Sciatic nerve (tissue), 2 donors: ENCODE measurements around the gene GAL3ST2. TPM values are rescaled to one million over a fixed set of nuclear protein-coding genes. Genes with fewer than 3 reads are reported as not detected.
"Not testable (repeated sequence)": the region's sequence is repeated elsewhere in the genome, so short reads cannot be mapped to it uniquely, and the experiment has no call there.

ENCODE experiments used
- ATAC-seq: fragments of 200-7000 bp; cut with Tn5 transposase; one replicate; pipeline ENCODE4 v1.9.1; 2020; ENCODE audit warnings: mild to moderate bottlenecking, moderate library complexity
- DNase-seq: peaks from one replicate; pipeline ENCODE4 v3.0.0-alpha.2; 2020; ENCODE audit warnings: low spot score
- intact Hi-C: fragments of 100-400 bp; cut with DNase I; formaldehyde crosslinking; loops from one replicate; pipeline ENCODE4 v1.14.2; 2022
- total RNA-seq: library from RNA; stranded (reverse); fragmentation: NEBNext Ultra II Directional; extraction: Animal tissue kit (Norgen Biotek cat#: 25700); gene quantifications from one replicate; pipeline ENCODE4 v1.2.1, GENCODE V29; 2021
- donor health status: DM: no; HTN: no; CAD: no.
- donor health status: DM: no; HTN: no; CAD: no.

The GAL3ST2 gene
- total RNA-seq, 1 donor from 2014 or later = not detected

DNA sequence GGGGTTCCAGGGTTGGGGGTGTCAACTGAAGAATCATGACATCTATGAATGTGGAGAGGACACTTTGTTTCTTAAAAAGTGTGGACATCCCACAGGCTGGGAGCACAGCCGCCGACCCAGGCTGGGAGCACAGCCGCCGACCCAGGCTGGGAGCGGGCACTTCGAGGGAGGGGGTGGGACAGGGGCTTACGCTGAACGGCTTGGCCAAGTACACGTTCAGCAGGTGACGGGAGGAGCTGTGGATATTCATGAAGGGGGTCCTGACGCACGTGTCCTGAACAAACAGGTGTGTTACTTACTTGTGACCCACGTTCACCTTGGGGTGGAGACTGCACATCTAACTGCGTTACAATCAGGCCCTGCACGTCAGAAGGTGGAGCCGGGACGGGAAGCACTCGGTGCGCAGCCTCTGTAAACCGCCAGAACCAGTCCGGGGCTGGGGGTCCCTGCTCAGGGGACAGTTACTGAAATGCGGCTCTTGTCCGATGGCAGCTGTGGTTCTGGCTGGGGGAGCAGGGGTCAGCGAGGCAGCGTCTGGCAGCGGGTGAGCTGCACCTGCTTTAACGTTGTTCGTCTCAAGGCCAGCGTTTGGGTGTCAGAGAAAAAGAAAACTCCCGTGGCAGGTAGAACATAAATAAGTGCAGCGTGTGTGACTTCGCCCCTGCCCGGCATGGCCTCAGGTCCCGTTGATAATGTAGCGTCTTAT, 23.7 kb downstream of the GAL3ST2 start:
- ATAC-seq, DNase-seq, intact Hi-C loops: not testable (repeated sequence)

DNA sequence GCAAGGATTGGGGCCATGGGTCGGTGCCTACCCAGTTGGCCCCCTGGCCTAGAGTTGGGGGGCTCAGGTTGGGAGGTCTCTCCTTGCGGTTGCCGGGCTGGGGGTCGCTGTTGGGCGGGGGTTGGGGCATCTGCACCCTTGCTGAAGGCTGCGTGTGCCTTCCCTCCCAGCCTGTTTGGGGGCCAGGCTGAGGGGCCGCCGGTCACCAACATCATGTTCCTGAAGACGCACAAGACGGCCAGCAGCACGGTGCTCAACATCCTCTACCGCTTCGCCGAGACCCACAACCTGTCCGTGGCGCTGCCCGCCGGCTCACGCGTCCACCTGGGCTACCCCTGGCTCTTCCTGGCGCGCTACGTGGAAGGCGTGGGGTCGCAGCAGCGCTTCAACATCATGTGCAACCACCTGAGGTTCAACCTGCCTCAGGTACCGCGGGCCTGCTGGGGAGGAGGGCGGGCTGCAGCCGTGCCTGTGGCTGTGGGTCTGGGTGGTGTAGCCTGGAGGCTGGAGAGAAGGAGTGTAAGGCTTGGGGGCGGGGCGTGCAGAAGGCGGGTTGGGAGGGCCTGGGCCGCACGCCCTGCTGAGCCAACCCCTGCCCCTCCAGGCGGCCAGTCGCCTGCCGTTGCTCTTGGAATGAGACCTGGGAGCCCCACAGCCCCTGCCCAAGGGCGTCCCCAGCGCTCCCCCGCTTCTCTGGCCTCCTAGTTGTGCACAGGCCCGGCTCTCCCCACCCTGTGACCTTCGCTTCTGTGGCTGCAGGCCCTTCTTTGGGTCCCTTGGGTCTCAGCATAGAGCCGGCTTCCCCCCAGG, 25.2 kb downstream of the GAL3ST2 start:
- ATAC-seq = no peak
- intact Hi-C loops = no loop called here

GRCh38 chr2:241802421-241803318, 26.0 kb downstream of the GAL3ST2 start:
- intact Hi-C loops = no loop called here
- DNase-seq (peak; percentile 47), ATAC-seq (no peak)

More for the DNA sequence above, 25.2 kb downstream of the GAL3ST2 start:
- peak; percentile 55 for DNase-seq

DNA sequence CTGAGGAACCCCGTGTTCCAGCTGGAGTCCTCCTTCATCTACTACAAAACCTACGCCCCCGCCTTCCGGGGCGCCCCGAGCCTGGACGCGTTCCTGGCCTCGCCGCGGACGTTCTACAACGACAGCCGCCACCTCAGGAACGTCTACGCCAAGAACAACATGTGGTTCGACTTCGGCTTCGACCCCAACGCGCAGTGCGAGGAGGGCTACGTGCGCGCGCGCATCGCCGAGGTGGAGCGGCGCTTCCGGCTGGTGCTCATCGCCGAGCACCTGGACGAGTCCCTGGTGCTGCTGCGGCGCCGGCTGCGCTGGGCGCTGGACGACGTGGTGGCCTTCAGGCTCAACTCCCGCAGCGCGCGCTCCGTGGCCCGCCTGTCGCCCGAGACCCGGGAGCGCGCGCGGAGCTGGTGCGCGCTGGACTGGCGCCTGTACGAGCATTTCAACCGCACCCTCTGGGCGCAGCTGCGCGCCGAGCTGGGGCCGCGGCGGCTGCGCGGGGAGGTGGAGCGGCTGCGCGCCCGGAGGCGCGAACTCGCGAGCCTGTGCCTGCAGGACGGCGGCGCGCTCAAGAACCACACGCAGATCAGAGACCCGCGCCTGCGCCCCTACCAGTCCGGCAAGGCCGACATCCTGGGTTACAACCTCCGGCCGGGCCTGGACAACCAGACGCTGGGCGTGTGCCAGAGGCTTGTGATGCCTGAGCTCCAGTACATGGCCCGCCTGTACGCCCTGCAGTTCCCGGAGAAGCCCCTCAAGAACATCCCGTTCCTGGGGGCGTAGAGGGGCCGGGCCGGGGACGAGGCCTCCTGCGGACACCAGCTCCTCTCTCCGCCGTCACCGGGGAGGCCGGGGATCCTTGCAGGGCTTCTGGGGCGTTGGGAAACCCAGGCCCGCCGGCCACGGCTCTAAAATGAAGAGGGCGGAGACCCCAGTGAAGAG, 27.0 kb downstream of the GAL3ST2 start:
- peak; percentile 70 for ATAC-seq
- intact Hi-C loops = no loop called here
- DNase-seq = peak; percentile 69

DNA sequence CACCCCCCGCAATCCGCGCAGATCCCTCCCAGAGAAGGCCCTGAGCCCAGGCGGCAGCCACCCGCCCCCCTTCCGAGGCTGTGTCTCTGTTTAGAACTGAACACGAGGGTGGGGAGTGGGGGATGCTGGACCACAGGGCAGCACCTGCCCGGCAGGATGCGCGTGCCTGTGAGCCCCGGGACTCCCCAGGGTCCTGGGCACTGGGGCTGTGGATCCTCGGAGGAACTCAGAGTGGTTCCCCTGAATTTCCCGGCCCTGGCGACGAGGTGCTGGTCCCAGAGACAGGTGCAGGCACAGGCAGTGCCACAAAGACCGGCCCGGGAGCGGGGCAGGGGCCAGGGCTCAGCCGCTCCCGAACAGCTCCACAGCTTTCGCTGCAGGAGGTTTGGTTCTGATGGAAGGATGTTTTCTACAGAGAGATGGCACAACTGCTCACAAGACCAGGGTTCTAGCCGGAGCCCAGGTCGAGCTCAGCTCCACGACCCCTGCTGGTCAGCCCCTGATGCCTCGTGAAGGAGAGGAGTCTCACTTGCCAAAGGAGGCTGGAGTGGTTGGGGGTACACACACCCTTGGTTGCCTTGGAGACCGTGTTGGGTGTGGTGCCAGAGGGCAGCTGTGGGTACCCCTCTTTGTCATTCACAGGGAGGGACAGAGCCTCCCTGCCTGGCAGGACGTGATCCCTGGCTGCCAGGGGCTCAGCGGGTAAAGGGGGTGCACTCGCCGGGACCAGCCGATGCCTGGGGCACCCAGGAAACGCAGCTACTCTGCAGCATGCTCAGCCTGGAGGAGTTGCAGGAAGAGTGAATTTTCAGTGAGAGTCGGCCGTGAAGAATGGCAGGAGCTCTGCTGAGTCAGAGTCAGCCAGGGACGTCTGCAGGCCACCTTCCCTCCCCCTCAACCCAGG, 28.0 kb downstream of the GAL3ST2 start:
- DNase-seq = peak; percentile 54
- intact Hi-C loops = no loop called here
- ATAC-seq = peak; percentile 24

DNA sequence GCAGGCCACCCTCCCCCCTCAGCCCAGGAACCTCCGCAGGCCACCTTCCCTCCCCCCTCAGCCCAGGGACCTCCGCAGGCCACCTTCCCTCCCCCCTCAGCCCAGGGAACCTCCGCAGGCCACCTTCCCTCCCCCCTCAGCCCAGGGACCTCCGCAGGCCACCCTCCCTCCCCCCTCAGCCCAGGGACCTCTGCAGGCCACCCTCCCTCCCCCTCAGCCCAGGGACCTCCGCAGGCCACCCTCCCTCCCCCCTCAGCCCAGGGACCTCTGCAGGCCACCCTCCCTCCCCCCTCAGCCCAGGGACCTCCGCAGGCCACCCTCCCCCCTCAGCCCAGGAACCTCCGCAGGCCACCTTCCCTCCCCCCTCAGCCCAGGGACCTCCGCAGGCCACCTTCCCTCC, 29.6 kb downstream of the GAL3ST2 start:
- ATAC-seq, DNase-seq, intact Hi-C loops: not testable (repeated sequence)

DNA sequence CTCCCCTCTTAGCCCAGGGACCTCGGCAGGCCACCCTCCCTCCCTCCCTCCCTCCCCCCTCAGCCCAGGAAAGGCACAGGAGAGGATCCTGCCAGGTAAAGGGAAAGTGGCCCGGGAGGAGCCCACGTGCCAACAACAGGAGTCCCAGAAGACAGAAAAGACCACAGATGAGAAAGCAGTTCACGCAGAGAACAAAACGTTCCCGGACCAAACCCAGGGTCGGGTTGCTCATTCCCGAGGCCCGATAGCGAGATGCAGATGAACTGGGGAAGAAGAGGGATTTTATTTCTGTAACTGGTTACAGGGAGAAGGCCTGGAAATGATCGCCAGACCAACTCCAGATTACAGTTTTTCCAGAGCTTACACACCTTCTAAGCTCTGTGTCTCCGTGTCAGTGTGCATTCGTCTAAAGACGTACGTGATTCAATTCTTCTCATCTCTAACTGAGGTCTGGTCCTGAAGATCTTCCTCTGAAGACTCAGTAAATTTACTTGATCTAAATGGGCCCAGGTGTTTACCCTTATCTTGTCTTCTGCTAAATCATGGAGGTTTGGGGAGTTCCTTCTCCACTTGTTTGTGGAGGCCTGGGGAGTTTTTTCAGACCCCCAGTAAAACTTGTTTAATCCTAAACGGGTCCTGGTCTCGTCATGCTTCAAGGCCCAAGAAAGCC, 31.6 kb downstream of the GAL3ST2 start:
- ATAC-seq (peak; percentile 26), DNase-seq (peak; percentile 51)

DNA sequence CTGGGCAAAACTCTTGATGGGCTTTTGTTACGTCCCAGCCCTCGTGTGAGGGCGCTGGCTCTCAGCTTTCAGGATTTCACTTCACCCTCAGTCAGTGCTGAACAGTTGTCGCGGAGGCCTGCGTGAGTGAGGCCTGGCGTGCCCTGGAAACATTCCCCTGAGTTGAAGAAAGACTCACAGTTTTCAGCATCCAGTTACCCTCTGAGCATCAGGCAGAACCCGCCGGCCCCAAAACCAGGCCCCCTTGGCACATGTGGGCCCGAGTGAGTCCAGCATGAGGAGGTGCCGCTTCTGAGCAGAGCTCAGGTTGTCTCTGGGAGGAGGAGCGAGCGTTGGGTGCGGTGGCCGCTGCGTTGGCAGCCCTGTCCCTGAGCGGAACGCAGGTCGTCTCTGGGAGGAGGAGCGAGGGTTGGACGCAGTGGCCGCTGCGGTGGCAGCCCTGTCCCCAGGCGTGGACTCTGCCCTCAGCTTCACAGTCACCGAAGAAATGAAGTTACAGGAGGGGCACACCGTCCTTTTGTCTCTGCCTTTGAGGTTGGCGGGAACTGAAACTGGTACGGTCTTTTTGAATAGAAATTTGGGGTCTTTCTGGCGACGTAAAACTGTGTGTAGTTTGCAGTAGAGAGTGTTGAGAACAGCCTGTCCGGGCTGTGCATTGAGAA, 32.2 kb downstream of the GAL3ST2 start, which contains the start of gene NEU4:
Gene NEU4, plus strand, starts transcription at position 473 of the 662 bp plus-strand sequence. CDS start 5,292 bp downstream, outside the sequence.
- DNase-seq (no peak), ATAC-seq (no peak)
- intact Hi-C loops = no loop called here

More for the DNA sequence above, 31.6 kb downstream of the GAL3ST2 start:
- intact Hi-C loops = no loop called here

DNA sequence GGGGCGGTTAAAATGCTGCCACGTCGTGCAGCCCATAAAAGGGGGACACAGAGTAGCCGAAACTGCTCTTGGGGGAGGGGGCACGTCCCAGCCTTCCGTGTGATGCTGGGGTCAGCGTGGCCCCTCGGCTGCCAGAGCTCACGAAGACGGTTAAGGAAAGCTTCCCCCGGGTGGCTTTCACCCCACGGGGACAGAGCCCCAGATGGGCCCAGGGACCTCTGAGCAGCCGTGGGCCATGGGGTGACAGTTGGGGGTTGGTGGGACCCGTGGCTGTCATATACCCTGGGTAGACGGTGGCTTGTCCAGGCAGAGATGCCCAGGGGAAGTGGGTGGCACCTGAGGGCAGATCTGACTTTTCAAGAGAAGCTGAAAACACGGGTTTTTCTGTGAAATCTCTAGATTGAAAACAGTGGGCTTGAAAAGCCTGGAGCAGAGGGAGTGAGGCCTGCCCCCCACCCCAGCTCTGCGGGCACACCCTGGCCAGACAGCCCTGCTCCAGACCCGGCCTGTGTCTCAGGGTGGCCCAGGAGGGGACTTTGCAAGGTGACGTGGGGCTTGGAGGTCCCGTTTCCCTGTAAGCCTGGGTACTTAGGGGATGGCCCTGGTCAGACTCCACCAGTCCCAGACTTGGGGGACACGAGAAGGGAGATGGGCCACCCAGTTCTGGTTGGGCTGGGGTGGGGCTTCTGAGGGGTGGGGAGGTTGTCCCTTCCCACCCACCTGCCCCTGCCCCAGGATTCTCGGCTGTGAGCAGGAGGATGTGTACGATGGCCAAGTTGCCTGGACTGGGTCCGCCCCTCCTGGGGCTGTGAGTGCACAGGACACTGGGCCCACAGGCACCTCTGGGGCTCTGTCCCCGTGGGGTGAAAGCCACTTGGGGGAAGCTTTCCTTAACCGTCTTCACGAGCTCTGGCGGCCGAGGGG, 33.0 kb downstream of the GAL3ST2 start:
- DNase-seq (no peak), ATAC-seq (no peak)
- intact Hi-C loops = no loop called here

GRCh38 chr2:241810307-241811200, 33.9 kb downstream of the GAL3ST2 start:
- ATAC-seq (peak; percentile 39), DNase-seq (peak; percentile 47)
- intact Hi-C loops = no loop called here

DNA sequence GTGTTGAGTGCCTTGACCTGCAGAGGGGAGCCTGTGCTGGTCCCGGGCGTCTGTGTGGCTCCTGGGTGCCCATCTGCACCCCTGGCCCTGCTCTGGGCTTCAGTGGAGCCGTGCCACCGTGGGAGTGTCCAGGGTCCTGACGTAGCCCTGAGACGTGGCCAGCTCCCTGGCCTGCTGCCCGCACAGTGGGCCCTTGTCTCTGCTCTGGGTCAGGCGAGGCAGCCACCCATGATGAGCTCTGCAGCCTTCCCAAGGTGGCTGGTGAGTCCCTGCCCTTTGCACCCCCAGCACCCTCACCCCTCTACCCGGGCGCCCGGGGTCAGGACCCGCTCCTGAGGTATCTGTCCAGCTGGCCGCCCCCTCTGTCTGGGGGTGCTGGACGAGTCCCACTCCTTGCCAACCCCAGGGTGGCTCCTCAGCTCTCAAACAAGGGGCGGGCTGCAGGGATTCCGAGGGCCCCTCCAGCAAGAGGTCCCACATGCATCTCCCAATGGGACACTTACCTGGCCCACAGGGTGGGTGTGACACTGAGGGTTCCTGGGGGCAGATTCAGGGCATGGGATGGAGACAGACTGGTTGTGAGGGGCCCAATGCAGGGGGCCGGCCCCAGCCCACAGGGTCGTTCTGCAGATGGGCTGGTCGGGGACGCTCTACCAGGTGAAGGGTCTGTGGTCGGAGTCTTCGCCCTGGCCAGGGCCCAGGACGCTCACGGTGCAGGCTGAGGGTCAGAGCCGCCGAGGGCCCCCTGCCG, 34.8 kb downstream of the GAL3ST2 start:
- DNase-seq (peak; percentile 57), ATAC-seq (peak; percentile 59)
- intact Hi-C loops = no loop called here

DNA sequence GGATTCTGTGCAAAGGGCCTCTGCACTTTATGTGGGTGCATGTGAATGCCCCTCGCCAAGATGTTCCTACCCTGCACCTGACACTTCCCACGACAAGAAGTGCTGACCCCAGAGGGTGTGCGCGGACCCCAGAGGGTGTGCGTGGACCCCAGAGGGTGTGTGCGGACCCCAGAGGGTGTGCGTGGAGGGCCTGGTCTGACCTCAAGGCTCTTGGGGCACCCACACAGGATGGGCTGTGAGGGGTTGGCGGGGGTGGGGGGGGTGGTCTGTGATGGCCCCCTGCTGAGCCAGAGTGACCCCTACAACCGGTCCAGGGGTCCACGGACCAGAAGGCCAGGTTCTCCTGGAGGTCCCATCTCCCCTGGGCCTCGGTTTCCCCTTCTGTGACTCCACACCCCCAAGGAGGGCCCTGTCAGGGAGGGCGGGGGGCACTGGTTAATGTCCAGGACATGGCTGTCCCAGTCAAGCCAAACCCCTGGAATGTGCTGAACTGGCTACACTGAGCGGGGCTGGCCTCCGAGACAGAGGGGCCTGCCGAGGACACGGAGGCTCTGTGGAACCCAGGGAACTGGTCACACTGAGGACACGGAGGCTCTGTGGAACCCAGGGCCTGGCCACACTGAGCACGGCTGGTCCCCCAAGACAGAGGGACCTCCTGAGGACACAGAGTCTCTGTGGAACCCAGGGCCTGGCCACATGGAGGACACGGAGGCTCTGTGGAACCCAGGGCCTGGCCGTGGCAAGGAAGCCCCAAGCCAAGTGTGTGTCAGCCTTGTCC, 35.5 kb downstream of the GAL3ST2 start:
- DNase-seq (no peak), ATAC-seq (no peak)
- intact Hi-C loops = no loop called here
